ENCODE data around the gene MUC12.
A peak's percentile ranks its signal among the peaks of the same experiment; 100 is the strongest.

The MUC12 gene

DNA sequence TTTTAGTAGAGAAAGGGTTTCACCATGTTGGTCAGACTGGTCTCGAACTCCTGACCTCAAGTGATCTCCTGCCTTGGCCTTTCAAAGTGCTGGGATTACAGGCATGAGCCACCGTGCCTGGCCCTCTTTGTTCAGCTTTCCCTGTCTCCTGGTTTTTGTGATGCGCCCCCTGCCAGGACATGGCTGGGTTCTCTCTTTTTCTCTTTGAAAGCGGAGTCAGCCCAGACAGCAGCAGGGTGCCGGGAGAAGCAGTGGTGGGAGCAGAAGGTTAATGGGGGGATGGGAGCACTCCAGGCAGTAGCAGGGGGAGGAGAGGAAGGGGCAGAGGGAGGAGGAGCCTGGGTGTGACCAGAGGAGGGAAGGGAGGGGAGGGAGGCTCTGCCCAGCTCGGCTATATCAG is 18.2 kb upstream of the MUC12 start:
- Histone ChIP-seq H3K4me2 (peak overlapping the region in 4 of 11 experiments; percentile 2 to 11 (median 10); a peak in 3 of 22 replicates), H3K9ac (no peak overlapping the region)

DNA sequence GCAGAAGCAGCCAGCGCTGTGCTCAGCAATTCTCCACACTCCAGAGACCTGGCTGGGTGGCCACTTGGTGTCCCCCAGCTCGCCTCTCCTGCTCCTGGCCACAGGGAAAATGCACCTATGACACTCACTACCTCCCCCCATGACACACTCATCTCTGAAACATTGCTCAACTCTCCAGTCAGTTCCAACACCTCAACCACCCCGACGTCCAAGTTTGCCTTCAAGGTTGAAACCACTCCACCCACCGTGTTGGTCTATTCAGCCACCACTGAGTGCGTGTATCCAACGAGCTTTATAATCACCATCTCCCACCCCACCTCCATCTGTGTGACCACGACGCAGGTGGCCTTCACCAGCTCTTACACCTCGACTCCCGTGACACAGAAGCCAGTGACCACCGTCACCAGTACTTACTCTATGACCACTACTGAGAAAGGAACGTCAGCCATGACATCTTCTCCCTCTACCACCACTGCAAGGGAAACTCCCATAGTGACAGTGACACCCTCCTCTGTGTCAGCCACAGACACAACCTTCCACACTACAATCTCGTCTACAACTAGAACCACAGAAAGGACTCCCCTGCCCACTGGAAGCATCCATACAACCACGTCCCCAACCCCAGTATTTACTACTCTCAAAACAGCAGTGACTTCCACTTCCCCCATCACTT is 17.3 kb upstream of the MUC12 start:
- H3K36me3 ChIP-seq: no peaks in the 10 kb centered on the region
- 0 out of 22 replicates have a peak overlapping the region, but pooled peaks of 1 of the 11 experiments have one; percentile 11 for H3K4me2 ChIP-seq
- no peaks in the 10 kb centered on the region for H3K27me3 ChIP-seq

More for the DNA sequence above, 18.2 kb upstream of the MUC12 start:
- Histone ChIP-seq H3K36me3 (no peaks in the 10 kb centered on the region), H3K4me1 (peaks cover 14 to 45% (median 31%) of the 10 kb centered on the region in 10 experiments), H3K27ac (no peak overlapping the region), H3K4me3 (no peak overlapping the region), H3K9me3 (replicated peaks in 1 of 11) (peaks cover 0 to 4% (median 0%) of the 10 kb centered on the region in 11 experiments; a peak in 1 of 22 replicates), H4K20me1 (no peaks in the 10 kb centered on the region), H3K27me3 (no peaks in the 10 kb centered on the region)
- no peak for TF ChIP-seq Cebpa-rat (IDR thresholded peaks at IDR 0.05)

DNA sequence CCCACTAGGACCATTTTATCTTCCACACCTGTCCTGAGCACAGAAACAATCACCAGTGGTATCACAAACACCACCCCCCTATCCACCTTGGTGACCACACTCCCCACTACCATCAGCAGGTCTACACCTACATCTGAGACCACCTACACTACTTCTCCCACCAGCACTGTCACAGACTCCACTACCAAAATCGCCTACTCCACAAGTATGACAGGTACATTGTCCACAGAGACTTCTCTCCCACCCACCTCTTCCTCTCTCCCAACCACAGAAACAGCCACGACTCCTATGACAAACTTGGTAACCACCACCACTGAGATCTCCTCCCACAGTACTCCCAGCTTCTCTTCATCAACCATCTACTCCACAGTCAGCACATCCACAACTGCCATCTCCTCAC is 16.7 kb upstream of the MUC12 start:
- Histone ChIP-seq H3K27ac (no peak overlapping the region), H3K4me3 (no peak overlapping the region), H3K9me3 (replicated peaks in 1 of 11) (peaks cover 0 to 12% (median 0%) of the 10 kb centered on the region in 11 experiments; a peak in 5 of 22 replicates), H3K9ac (no peak overlapping the region), H4K20me1 (no peaks in the 10 kb centered on the region), H3K36me3 (no peaks in the 10 kb centered on the region), H3K4me2 (no peak overlapping the region), H3K4me1 (peaks cover 0 to 30% (median 17%) of the 10 kb centered on the region in 10 experiments; a peak in 17 of 20 replicates), H3K27me3 (no peaks in the 10 kb centered on the region)
- TF ChIP-seq Cebpa-rat (IDR thresholded peaks at IDR 0.05): no peak

More for the DNA sequence above, 17.3 kb upstream of the MUC12 start:
- Histone ChIP-seq H3K27ac (no peak overlapping the region), H3K4me1 (peaks cover 6 to 36% (median 23%) of the 10 kb centered on the region in 10 experiments), H3K9me3 (replicated peaks in 1 of 11) (peaks cover 0 to 11% (median 0%) of the 10 kb centered on the region in 11 experiments; a peak in 4 of 22 replicates), H3K9ac (no peak overlapping the region), H3K4me3 (no peak overlapping the region), H4K20me1 (no peaks in the 10 kb centered on the region)
- no peak for TF ChIP-seq Cebpa-rat (IDR thresholded peaks at IDR 0.05)

DNA sequence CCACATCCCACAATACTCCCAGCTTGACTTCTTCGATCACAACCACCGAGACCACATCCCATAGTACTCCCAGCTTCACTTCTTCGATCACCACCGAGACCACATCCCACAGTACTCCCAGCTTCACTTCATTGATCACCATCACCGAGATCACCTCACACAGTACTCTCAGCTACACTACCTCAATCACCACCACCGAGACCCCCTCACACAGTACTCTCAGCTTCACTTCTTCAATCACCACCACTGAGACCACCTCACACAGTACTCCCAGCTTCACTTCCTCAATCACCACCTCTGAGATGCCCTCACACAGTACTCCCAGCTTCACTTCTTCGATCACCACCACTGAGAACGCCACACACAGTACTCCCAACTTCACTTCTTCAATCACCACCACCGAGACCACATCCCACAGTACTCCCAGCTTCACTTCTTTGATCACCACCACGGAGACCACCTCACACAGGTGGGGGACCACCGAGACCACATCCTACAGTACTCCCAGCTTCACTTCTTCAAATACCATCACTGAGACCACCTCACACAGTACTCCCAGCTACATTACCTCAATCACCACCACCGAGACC is 11.4 kb upstream of the MUC12 start:
- Histone ChIP-seq H3K4me1 (no peaks in the 10 kb centered on the region), H3K4me3 (no peak overlapping the region), H3K27ac (no peak overlapping the region), H4K20me1 (peaks cover 0 to 4% (median 0%) of the 10 kb centered on the region in 11 experiments; a peak in 2 of 22 replicates), H3K4me2 (no peak overlapping the region), H3K27me3 (no peaks in the 10 kb centered on the region), H3K9ac (no peak overlapping the region), H3K9me3 (replicated peaks in 1 of 11) (peaks cover 0 to 24% (median 11%) of the 10 kb centered on the region in 11 experiments; a peak in 17 of 22 replicates), H3K36me3 (no peaks in the 10 kb centered on the region)
- no peak for TF ChIP-seq Cebpa-rat (IDR thresholded peaks at IDR 0.05)

DNA sequence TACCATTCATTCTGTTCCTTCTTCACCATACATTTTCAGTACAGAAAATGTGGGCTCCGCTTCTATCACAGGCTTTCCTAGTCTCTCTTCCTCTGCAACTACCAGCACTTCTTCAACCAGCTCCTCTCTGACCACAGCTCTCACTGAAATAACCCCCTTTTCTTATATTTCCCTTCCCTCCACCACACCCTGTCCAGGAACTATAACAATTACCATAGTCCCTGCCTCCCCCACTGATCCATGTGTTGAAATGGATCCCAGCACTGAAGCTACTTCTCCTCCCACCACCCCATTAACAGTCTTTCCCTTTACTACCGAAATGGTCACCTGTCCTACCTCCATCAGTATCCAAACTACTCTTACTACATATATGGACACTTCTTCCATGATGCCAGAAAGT is 9.5 kb upstream of the MUC12 start:
- H3K36me3 ChIP-seq: no peaks in the 10 kb centered on the region
- H3K9me3 ChIP-seq (replicated peaks in 1 of 11): peaks cover 0 to 24% (median 11%) of the 10 kb centered on the region in 11 experiments; a peak in 17 of 22 replicates
- no peak overlapping the region for H3K27ac ChIP-seq
- no peak overlapping the region for H3K4me2 ChIP-seq
- peaks cover 2 to 16% (median 7%) of the 10 kb centered on the region in 11 experiments; a peak in 20 of 22 replicates for H3K27me3 ChIP-seq
- no peaks in the 10 kb centered on the region for H3K4me1 ChIP-seq
- peaks cover 0 to 4% (median 0%) of the 10 kb centered on the region in 11 experiments; a peak in 2 of 22 replicates for H4K20me1 ChIP-seq
- TF ChIP-seq Cebpa-rat (IDR thresholded peaks at IDR 0.05): no peak
- no peak overlapping the region for H3K4me3 ChIP-seq
- no peak overlapping the region for H3K9ac ChIP-seq

DNA sequence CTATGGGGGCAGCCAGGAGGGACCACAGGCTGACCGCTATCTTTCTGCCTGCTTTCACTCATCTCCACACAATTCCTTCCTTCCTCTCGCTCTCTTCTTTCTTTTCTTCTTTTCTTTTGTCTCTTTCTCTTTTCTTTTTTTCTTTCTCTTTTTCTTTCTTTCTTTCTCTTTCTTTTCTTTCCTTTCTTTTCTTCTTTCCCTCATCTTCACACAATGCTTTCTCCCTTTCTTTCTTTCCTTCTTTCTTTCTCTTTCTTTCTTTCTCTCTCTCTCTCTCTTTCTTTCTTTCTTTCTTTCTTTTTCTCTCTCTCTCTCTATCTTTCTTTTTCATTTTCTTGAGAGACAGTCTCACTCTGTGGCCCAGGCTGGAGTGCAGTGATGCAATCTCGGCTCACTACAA is 6.8 kb upstream of the MUC12 start:
- H4K20me1 ChIP-seq: peaks cover 0 to 17% (median 0%) of the 10 kb centered on the region in 11 experiments; a peak in 8 of 22 replicates
- H3K4me3 ChIP-seq: no peak overlapping the region
- peaks cover 0 to 5% (median 0%) of the 10 kb centered on the region in 10 experiments; a peak in 3 of 20 replicates for H3K4me1 ChIP-seq
- no peak overlapping the region for H3K9ac ChIP-seq
- peaks cover 29 to 42% (median 33%) of the 10 kb centered on the region in 11 experiments for H3K27me3 ChIP-seq
- no peak overlapping the region for H3K27ac ChIP-seq
- no peak overlapping the region for H3K4me2 ChIP-seq
- no peaks in the 10 kb centered on the region for H3K36me3 ChIP-seq
- peaks cover 0 to 23% (median 11%) of the 10 kb centered on the region in 11 experiments; a peak in 17 of 22 replicates for H3K9me3 ChIP-seq (replicated peaks in 1 of 11)
- TF ChIP-seq Cebpa-rat (IDR thresholded peaks at IDR 0.05): no peak

DNA sequence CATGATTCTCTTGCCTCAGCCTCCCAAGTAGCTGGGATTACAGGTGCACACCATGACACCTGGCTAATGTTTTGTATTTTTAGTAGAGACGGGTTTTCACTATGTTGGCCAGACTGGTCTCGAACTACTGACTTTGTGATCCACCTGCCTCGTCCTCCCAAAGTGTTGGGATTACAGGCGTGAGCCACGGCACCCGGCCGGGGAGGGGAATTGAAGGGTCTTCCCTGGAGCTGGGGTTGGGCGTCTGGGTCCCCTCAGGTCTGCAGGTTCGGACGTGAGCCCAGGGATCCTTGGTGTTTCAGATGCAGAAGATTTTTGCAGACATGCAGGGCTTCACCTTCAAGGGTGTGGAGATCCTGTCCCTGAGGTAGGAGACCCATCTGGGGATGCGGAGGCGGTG is 6.0 kb upstream of the MUC12 start:
- no peak for TF ChIP-seq Cebpa-rat (IDR thresholded peaks at IDR 0.05)
- Histone ChIP-seq H3K9ac (no peak overlapping the region), H3K4me3 (no peak overlapping the region), H3K9me3 (replicated peaks in 1 of 11) (peaks cover 0 to 17% (median 5%) of the 10 kb centered on the region in 11 experiments; a peak in 17 of 22 replicates), H3K36me3 (no peaks in the 10 kb centered on the region), H3K4me1 (peaks cover 0 to 5% (median 0%) of the 10 kb centered on the region in 10 experiments; a peak in 3 of 20 replicates), H3K27ac (no peak overlapping the region), H4K20me1 (peaks cover 0 to 19% (median 0%) of the 10 kb centered on the region in 11 experiments; a peak in 8 of 22 replicates), H3K27me3 (peaks cover 37 to 51% (median 42%) of the 10 kb centered on the region in 11 experiments), H3K4me2 (no peak overlapping the region)

DNA sequence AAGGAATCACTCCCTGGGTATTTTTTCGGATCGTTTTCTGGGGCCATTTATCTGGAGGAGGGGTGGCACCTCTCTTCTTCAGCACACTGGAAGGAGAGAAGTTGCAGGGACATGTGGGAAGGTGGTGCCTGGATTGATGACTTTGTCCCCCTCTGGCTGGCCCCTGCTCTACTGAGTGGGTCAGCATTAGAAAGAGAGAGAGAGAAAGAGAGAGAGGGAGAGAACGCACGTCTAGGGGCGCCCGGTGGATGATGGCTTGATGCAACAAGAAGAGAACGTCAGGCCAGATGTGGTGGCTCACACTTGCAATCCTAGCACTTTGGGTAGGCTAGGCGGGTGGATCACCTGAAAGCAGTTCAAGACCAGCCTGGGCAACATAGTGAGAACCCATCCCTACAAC is 5.5 kb upstream of the MUC12 start:
- Histone ChIP-seq H3K4me1 (peaks cover 0 to 5% (median 0%) of the 10 kb centered on the region in 10 experiments; a peak in 3 of 20 replicates), H3K27ac (no peak overlapping the region), H3K9ac (no peak overlapping the region), H4K20me1 (peaks cover 0 to 23% (median 0%) of the 10 kb centered on the region in 11 experiments; a peak in 8 of 22 replicates), H3K27me3 (peaks cover 42 to 56% (median 47%) of the 10 kb centered on the region in 11 experiments), H3K4me3 (no peak overlapping the region), H3K9me3 (replicated peaks in 1 of 11) (peaks cover 0 to 13% (median under 1%) of the 10 kb centered on the region in 11 experiments; a peak in 4 of 22 replicates), H3K36me3 (no peaks in the 10 kb centered on the region), H3K4me2 (no peak overlapping the region)
- TF ChIP-seq Cebpa-rat (IDR thresholded peaks at IDR 0.05): no peak

DNA sequence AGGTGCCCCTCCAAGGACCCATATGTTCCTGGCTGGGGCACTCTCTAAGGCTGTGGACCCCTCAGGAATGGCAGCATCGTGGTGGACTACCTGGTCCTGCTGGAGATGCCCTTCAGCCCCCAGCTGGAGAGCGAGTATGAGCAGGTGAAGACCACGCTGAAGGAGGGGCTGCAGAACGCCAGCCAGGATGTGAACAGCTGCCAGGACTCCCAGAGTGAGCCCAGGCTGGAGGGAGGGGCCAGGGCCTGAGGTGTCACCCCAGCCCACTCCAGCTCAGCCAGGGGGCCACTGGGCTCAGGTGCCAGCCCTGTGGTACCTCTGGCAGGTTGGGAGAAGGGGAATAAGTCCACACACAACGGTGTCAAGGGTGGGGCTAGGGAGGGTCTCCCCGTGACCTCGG is 4.7 kb upstream of the MUC12 start:
- Histone ChIP-seq H3K9ac (no peak overlapping the region), H3K9me3 (replicated peaks in 1 of 11) (peaks cover 0 to 10% (median 0%) of the 10 kb centered on the region in 11 experiments; a peak in 4 of 22 replicates), H3K27ac (no peak overlapping the region), H3K27me3 (peaks cover 42 to 63% (median 53%) of the 10 kb centered on the region in 11 experiments), H3K4me3 (no peak overlapping the region), H3K36me3 (no peaks in the 10 kb centered on the region), H3K4me2 (no peak overlapping the region), H4K20me1 (peaks cover 0 to 23% (median 0%) of the 10 kb centered on the region in 11 experiments; a peak in 8 of 22 replicates), H3K4me1 (peaks cover 0 to 5% (median 0%) of the 10 kb centered on the region in 10 experiments; a peak in 3 of 20 replicates)
- TF ChIP-seq Cebpa-rat (IDR thresholded peaks at IDR 0.05): no peak

Data from BLaER1 treated with 17β-estradiol and CSF1 and Interleukin-3, amounts not matched to agents 10 nM and 100 nM (cell line).